G401.6 (cell line): ENCODE data around the gene AP1M1.
"Not testable (repeated sequence)": the region's sequence is repeated elsewhere in the genome, so short reads cannot be mapped to it uniquely, and the experiment has no call there.

ENCODE experiments used
- FAIRE-seq: peaks from 2 replicates; lab custom pipeline; 2012; peaks lifted over from hg19 to GRCh38; lab: Jason Lieb, UNC

Gene AP1M1

GRCh38 chr19:16265205-16265604 is 67.5 kb downstream of the AP1M1 start:
- no peak for FAIRE-seq

- FAIRE-seq, result no peak
Observed at GRCh38 chr19:16265890-16266585, 68.3 kb downstream of the AP1M1 start.

GRCh38 chr19:16266586-16266942 is 68.9 kb downstream of the AP1M1 start:
- no peak for FAIRE-seq

GRCh38 chr19:16268676-16269319 is 71.1 kb downstream of the AP1M1 start:
- FAIRE-seq, result no peak

GRCh38 chr19:16272945-16273344 is 75.2 kb downstream of the AP1M1 start:
- no peak for FAIRE-seq

GRCh38 chr19:16274447-16274846 is 76.7 kb downstream of the AP1M1 start:
- FAIRE-seq, result no peak

- no peak for FAIRE-seq
Observed at GRCh38 chr19:16280306-16280705, 82.6 kb downstream of the AP1M1 start.

- no peak for FAIRE-seq
Observed at GRCh38 chr19:16281743-16282142, 84.0 kb downstream of the AP1M1 start.

- no peak for FAIRE-seq
Observed at GRCh38 chr19:16283210-16284061, 85.7 kb downstream of the AP1M1 start.

- FAIRE-seq, result no peak
Observed at GRCh38 chr19:16284505-16284904, 86.8 kb downstream of the AP1M1 start.

- FAIRE-seq, result not testable (repeated sequence)
Observed at GRCh38 chr19:16285079-16285478, 87.4 kb downstream of the AP1M1 start.

GRCh38 chr19:16285769-16286498 is 88.2 kb downstream of the AP1M1 start:
- no peak for FAIRE-seq

- FAIRE-seq, result no peak
Observed at GRCh38 chr19:16288544-16288943, 90.8 kb downstream of the AP1M1 start.

GRCh38 chr19:16289594-16289993 is 91.9 kb downstream of the AP1M1 start:
- no peak for FAIRE-seq

GRCh38 chr19:16290692-16291091 is 93.0 kb downstream of the AP1M1 start:
- no peak for FAIRE-seq

- no peak for FAIRE-seq
Observed at GRCh38 chr19:16293118-16294091, 95.7 kb downstream of the AP1M1 start.

- no peak for FAIRE-seq
Observed at GRCh38 chr19:16295057-16295456, 97.3 kb downstream of the AP1M1 start.
